ENCODE measurements around the gene KMT2B. TPM values are rescaled to one million over a fixed set of nuclear protein-coding genes. Genes with fewer than 3 reads are reported as not detected.

Gene KMT2B
- total and polyA plus RNA-seq, 9 of the 15 experiments (the other 6 are each of a cell fraction or from before 2014, with no cell fraction given): 0.63 to 43.9 (median 8.1) TPM

- TF ChIP-seq MGA (IDR thresholded peaks at IDR 0.05) (no peak), ZNF445 (CRISPR knock-in tag; IDR thresholded peaks at IDR 0.05; ENCODE audit: low read depth) (no peak), NELFE (IDR thresholded peaks at IDR 0.05; ENCODE audit: insufficient read depth, insufficient read length) (no peak), HDAC8 (tag; IDR thresholded peaks at IDR 0.05) (no peak), THRA (IDR thresholded peaks at IDR 0.05) (no peak), FOXO4 (CRISPR knock-in tag; IDR thresholded peaks at IDR 0.05) (no peak), ZNF146 (CRISPR knock-in tag; IDR thresholded peaks at IDR 0.05; ENCODE audit: unreplicated experiment) (no peak), U2AF2 (optimal IDR thresholded peaks at IDR 0.05; ENCODE audit: low read depth, low read length) (no peak), MBD2 (IDR thresholded peaks at IDR 0.05; ENCODE audit: borderline replicate concordance, low read depth) (no peak), ZNF707 (CRISPR knock-in tag; conservative IDR thresholded peaks at IDR 0.05) (no peak), KDM5B (IDR thresholded peaks at IDR 0.05; ENCODE audit: insufficient replicate concordance, low read depth, low read length) (peak; percentile 89), GTF2F1 (IDR thresholded peaks at IDR 0.05; ENCODE audit: low read depth, low read length) (no peak)
These were observed 22.8 kb downstream of the KMT2B start (continued) for GRCh38 chr19:35740423-35741202.

Measured in K562 (cell line).